DOHH2 (cell line): Measurements from ENCODE around the gene MYT1.

Source experiments
- EZH2phosphoT487 ChIP-seq: fragments of 200-600 bp; sonication (generic); IDR thresholded peaks from 2 replicates; pipeline ENCODE4 v1.6.1; 2017; ENCODE audit warnings: borderline replicate concordance, mild to moderate bottlenecking, antibody characterized with exemption, low read length, moderate library complexity, mixed read lengths
- TF ChIP-seq, protein P1 (sequence below): fragments of 200-600 bp; sonication (generic); IDR thresholded peaks from one replicate; pipeline ENCODE4 v1.5.1; 2014; ENCODE audit warnings: antibody characterized with exemption, mild to moderate bottlenecking, low read depth, low read length; ENCODE audit not compliant: poor library complexity, severe bottlenecking

- TF ChIP-seq, protein P1, sequence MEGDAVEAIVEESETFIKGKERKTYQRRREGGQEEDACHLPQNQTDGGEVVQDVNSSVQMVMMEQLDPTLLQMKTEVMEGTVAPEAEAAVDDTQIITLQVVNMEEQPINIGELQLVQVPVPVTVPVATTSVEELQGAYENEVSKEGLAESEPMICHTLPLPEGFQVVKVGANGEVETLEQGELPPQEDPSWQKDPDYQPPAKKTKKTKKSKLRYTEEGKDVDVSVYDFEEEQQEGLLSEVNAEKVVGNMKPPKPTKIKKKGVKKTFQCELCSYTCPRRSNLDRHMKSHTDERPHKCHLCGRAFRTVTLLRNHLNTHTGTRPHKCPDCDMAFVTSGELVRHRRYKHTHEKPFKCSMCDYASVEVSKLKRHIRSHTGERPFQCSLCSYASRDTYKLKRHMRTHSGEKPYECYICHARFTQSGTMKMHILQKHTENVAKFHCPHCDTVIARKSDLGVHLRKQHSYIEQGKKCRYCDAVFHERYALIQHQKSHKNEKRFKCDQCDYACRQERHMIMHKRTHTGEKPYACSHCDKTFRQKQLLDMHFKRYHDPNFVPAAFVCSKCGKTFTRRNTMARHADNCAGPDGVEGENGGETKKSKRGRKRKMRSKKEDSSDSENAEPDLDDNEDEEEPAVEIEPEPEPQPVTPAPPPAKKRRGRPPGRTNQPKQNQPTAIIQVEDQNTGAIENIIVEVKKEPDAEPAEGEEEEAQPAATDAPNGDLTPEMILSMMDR = no peak
- TF ChIP-seq EZH2phosphoT487 = no peak
Observed at GRCh38 chr20:64188091-64188490, 23.8 kb downstream of the MYT1 start.
